Measurements from ENCODE around the gene RGL2.
A peak's percentile ranks its signal among the peaks of the same experiment; 100 is the strongest.

RGL2 gene

DNA sequence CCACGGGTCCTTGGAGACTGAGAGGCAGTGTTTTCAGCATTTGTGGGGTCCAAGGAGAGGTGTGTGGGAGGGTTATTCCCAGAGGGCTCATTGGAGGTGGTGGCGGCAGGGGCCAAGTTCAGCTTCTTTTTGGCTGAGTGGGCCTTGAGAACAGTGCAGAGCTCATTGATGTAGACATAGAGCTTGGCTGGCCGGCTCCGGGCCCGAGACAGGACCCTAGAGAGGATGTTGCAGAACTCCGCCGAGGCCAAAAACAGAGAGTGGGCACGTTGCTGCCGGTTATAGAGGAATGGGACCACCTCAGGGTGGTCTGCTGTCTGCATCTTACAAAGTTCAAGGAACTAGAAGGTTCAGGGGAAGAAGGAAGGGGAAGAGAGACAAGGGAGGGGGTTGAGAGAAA lies 22.5 kb upstream of the RGL2 start:
- no peak for DNase-seq (ENCODE audit: low read depth, low spot score)
- TF ChIP-seq, protein P1, sequence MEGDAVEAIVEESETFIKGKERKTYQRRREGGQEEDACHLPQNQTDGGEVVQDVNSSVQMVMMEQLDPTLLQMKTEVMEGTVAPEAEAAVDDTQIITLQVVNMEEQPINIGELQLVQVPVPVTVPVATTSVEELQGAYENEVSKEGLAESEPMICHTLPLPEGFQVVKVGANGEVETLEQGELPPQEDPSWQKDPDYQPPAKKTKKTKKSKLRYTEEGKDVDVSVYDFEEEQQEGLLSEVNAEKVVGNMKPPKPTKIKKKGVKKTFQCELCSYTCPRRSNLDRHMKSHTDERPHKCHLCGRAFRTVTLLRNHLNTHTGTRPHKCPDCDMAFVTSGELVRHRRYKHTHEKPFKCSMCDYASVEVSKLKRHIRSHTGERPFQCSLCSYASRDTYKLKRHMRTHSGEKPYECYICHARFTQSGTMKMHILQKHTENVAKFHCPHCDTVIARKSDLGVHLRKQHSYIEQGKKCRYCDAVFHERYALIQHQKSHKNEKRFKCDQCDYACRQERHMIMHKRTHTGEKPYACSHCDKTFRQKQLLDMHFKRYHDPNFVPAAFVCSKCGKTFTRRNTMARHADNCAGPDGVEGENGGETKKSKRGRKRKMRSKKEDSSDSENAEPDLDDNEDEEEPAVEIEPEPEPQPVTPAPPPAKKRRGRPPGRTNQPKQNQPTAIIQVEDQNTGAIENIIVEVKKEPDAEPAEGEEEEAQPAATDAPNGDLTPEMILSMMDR (IDR thresholded peaks at IDR 0.05; ENCODE audit: low read depth, low read length): no peak
- in situ Hi-C loops (cut with HindIII; ENCODE audit: low sequenced_read_pairs): no loop called here
- H3K4me3 ChIP-seq (ENCODE audit: low read depth, low read length): peak overlapping the region; percentile 75

DNA sequence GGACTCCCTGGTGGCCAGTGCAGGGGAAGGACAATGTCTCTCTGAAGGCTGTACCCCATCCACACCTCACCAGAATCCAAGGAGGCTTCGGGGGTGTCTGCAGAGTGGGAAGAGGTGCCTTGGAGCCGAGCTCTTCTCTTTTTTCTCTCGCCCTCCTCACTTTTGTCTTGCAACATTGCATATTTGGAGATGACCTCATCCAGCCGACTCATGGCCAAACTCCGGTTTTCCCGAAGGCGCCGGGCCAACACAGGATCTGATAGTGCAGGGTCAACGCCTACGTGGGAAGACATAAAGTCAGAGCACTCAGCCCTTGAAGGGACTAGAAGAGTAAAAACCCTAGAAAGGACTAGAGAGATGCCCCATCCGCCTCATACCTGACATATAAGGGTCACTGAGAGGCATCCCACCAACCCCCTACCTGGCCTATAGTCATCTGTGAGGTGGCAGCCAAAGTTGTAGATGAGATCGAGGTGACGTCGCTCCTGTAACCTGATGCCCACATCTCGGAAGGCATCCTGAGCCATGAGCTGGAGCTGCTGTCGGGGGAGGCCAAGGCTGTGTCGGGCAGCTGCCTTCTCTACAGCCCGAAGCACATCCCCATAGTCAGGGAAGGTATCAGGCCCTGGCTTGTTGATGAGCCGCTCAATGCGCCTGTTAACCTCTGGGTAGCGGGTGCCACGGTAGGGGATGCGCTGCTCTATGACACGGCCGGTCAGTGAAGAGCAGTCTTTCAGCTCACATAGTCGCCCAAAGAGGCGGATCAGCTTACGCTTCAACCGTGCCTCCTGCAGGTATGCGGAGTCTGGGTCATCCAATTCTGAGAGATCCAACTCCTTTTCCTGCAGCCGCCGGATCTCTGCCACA lies 21.8 kb upstream of the RGL2 start:
- DNase-seq (ENCODE audit: low read depth, low spot score): peak; percentile 87
- in situ Hi-C loops (cut with HindIII; ENCODE audit: low sequenced_read_pairs): no loop called here
- H3K4me3 ChIP-seq (ENCODE audit: low read depth, low read length): no peak overlapping the region
- TF ChIP-seq, protein P1 (IDR thresholded peaks at IDR 0.05; ENCODE audit: low read depth, low read length): no peak

DNA sequence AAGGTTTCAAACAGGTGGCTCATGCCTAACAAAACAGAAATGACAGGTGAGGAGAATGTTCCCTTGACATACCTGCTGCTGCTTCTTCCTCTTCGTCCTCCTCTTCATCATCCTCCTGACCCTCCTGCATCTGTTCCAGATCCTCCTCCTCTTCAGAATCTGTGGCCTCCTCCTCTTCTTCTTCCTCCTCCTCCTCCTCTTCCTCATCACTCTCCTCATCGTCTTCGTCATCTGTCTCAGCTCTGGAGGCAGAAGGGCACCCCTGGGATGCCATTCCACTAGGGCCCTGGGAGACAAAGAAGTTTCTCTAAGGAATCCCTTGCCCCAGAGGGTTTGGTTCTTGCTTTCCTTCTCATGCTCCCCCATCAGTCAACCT lies 21.2 kb upstream of the RGL2 start:
- TF ChIP-seq, protein P1 (IDR thresholded peaks at IDR 0.05; ENCODE audit: low read depth, low read length): no peak
- DNase-seq (ENCODE audit: low read depth, low spot score): peak; percentile 4
- no peak overlapping the region for H3K4me3 ChIP-seq (ENCODE audit: low read depth, low read length)
- in situ Hi-C loops (cut with HindIII; ENCODE audit: low sequenced_read_pairs): no loop called here

DNA sequence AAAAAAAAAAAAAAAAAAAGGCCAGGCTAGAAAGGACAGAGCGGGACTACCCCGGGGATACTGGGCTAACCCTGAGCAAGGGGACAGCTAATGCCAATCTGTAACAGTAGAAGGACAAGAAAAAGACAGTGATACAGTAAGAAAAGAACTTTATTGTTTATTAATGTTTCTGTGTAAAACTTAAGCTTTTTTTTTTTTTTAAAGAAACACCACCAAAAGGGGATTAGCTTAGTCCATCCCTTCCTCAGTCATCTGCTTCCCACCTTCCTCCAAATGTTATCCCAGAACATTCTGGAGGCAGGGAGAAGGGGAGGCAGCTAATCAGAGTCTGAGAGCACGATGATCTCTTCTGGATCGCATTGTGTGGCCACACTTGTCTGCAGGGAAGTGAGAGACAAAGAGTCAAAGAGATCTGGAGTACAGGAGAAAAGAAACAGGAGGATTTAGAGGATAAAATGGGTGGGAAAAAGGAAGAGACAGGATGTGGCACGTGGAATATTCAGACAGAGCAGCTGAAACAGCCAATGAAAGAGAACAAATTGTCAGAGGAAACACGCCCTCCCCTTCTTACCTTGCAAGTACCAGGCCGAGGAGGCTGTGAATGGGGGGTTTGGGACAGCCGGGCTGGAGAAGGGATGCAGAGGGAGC lies 19.8 kb upstream of the RGL2 start:
- DNase-seq (ENCODE audit: low read depth, low spot score): no peak
- TF ChIP-seq, protein P1 (IDR thresholded peaks at IDR 0.05; ENCODE audit: low read depth, low read length): no peak
- in situ Hi-C loops (cut with HindIII; ENCODE audit: low sequenced_read_pairs): no loop called here
- peak overlapping the region; percentile 58 for H3K4me3 ChIP-seq (ENCODE audit: low read depth, low read length)

DNA sequence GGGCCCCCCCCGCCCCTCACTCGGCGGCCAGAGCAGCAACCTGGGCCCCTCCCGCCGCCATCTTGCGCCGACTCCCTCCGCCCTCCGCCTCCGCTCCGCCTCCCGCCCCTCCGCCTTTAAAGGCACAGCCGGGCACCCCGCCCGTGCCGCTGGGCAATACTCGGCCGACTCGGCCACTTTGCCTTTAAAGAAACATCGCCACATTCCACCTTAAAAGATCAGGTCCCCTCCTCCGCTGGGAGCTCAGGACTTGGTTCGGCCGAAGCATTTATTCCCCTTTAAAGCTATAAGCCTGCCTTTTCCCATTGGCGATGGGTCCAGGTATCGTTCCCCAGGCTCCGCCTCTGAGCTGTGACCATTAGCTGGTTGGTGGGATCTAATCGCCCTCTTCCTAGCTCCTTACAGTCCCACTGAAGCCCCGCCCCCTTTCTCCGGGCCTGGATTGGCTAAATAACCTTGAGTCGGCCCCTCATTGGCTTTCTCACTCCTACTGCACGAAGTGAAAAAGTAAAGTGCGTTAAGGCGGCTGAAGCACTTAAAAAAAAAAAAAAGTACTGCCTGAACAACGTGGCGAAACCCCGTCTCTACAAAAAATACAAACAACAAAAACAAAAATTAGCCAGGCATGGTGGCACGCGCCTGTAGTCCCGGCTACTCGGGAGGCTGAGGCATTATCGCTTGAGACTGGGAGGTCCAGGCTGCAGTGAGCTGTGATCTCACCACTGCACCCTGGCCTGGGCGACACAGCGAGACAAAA lies 19.1 kb upstream of the RGL2 start, which contains the start of gene ZBTB22:
Gene ZBTB22, minus strand, starts transcription at position 76 of the 757 bp plus-strand sequence. CDS start 828 bp downstream, outside the sequence.
- DNase-seq (ENCODE audit: low read depth, low spot score): peak; percentile 99
- TF ChIP-seq, protein P1 (IDR thresholded peaks at IDR 0.05; ENCODE audit: low read depth, low read length): no peak
- peak within 1 kb of the TSS; percentile 58 for H3K4me3 ChIP-seq (ENCODE audit: low read depth, low read length)
- in situ Hi-C loops (cut with HindIII; ENCODE audit: low sequenced_read_pairs): no loop called here

DNA sequence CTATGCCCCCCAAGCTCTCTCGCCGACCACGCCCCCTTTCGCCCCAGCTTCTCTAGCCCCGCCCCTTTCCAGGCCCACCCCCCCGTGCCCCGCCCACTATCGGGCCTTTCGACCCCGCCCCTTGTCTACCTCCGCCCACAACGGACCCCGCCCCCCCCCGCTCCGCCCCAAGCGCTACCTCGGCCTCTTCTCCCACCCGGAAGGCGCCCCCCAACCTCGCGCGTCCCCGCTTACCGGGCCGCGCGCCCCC lies 18.6 kb upstream of the RGL2 start:
- H3K4me3 ChIP-seq (ENCODE audit: low read depth, low read length): peak overlapping the region; percentile 58
- in situ Hi-C loops (cut with HindIII; ENCODE audit: low sequenced_read_pairs): no loop called here
- DNase-seq (ENCODE audit: low read depth, low spot score): no peak
- TF ChIP-seq, protein P1 (IDR thresholded peaks at IDR 0.05; ENCODE audit: low read depth, low read length): no peak
